ACHN (cell line): ENCODE results near the gene SSR1.

Source experiments
- DNase-seq: peaks from one replicate; pipeline ENCODE4 v3.0.0-alpha.2; 2015
- in situ Hi-C: cut with HindIII; loops from 2 replicates; pipeline ENCODE4 v1.10.0; 2017; ENCODE audit warnings: low sequenced_read_pairs, low pct_ligation_motif_present, low pct_unique_long_range_greater_than_20kb

The SSR1 gene

DNA sequence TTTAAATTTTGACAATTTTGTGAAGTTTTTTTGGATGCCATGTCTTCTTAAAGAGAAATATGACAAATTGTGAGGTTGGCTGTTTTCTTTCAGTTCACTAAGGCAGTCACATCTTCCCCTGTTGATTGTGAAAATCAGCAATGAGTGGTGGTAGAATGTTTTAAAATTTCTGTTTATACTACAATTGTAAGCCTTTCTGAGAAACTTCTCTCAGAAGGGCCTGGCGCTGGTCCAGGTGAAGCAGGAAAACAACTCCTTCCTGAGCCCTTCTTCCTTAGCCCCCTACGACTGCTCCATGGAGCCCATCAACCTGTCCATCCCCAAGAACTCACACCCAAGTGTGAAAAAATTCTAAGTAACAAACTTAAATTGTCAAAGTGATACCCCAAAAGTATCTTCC, 80.6 kb downstream of the SSR1 start:
- in situ Hi-C loops, result no loop called here

DNA sequence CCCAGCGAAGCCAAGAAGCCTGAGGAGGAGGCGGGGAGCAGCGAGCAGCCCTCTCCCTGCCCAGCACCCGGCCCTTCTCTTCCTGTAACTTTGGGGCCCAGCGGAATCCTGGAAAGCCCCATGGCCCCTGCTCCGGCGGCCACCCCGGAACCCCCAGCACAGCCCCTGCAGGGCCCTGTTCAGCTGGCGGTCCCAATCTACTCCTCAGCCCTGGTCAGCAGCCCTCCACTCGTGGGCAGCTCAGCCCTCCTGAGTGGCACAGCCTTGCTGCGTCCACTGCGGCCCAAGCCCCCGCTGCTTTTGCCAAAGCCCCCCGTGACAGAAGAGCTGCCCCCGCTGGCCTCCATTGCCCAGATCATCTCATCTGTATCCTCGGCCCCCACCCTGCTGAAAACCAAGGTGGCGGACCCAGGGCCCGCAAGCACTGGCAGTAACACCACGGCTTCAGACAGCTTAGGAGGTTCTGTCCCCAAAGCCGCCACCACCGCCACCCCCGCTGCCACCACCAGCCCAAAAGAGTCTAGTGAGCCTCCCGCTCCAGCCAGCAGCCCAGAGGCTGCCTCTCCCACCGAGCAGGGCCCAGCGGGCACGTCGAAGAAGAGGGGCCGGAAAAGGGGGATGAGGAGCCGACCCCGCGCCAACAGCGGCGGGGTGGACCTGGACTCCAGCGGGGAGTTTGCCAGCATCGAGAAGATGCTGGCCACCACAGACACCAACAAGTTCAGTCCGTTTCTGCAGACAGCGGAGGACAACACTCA, 81.9 kb downstream of the SSR1 start:
- no peak for DNase-seq
- in situ Hi-C loops, result no loop called here

More for the DNA sequence above, 80.6 kb downstream of the SSR1 start:
- DNase-seq, result no peak

DNA sequence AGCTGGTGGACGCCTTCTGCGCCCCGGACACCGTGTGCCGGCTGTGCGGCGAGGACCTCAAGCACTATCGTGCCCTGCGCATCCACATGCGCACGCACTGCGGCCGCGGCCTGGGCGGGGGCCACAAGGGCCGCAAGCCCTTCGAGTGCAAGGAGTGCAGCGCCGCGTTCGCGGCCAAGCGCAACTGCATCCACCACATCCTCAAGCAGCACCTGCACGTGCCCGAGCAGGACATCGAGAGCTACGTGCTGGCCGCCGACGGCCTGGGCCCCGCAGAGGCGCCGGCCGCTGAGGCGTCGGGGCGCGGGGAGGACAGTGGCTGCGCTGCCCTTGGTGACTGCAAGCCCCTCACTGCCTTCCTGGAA, 82.7 kb downstream of the SSR1 start:
- in situ Hi-C loops, result no loop called here
- DNase-seq, result no peak

DNA sequence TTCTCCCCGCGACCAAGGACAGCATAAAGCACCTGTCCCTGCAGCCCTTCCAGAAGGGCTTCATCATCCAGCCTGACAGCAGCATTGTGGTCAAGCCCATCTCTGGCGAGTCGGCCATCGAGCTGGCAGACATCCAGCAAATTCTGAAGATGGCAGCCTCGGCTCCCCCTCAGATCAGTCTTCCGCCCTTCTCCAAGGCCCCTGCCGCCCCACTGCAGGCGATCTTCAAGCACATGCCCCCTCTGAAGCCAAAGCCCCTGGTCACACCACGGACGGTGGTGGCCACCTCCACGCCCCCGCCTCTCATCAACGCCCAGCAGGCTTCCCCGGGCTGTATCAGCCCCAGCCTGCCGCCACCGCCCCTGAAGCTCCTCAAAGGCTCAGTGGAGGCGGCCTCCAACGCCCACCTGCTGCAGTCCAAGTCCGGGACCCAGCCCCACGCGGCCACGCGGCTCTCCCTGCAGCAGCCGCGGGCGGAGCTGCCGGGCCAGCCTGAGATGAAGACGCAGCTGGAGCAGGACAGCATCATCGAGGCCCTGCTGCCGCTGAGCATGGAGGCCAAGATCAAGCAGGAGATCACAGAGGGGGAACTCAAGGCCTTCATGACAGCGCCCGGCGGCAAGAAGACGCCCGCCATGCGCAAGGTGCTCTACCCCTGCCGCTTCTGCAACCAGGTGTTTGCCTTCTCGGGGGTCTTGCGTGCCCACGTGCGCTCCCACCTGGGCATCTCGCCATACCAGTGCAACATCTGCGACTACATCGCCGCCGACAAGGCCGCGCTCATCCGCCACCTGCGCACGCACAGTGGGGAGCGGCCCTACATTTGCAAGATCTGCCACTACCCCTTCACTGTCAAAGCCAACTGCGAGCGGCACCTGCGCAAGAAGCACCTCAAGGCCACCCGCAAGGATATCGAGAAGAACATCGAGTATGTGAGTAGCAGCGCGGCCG, 83.3 kb downstream of the SSR1 start:
- in situ Hi-C loops, result no loop called here
- DNase-seq, result no peak

DNA sequence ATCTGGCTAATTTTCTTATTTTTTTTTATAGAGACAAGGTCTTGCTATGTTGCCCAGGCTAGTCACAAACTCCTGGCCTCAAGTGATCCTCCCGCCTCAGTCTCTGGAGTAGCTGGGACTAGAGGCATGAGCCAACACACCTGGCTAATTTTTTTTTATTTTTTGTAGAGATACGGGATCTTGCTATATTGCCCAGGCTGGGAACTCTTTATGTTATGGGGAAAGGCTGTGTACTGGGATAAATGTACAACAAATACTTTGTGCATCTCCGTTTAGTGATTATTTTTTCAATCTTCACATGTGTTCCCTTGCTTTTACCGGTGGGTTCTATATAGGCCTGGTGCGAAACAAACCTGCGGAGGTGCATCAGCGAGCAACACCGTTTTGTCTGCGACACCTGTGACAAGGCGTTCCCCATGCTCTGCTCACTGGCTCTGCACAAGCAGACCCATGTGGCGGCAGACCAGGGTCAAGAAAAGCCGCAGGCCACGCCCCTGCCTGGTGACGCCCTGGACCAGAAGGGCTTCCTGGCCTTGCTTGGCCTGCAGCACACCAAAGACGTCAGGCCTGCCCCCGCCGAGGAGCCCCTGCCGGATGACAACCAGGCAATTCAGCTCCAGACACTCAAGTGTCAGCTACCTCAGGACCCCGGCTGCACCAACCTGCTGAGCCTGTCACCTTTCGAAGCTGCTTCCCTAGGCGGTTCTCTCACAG, 84.2 kb downstream of the SSR1 start:
- in situ Hi-C loops, result no loop called here

DNA sequence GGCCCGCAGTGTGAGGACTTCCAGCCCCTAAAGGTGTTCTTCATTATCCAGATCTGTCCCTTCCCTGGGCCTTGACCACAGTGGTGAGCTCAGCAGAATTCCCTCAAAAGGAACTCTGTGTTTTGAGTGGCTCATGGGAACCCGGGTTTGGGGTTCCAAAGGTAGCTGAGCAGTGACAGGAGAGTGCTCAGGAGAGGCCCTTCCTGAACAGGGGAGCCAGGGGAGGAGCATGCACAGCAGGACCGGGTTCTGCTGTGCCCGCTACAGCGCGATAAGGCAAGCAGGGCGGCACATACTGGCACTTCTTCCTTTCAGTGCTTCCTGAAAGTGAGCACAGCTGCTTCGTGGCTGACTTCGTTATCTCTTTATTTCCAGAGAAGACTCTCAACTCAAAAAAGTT, 88.3 kb downstream of the SSR1 start:
- in situ Hi-C loops, result no loop called here
- no peak for DNase-seq

More for the DNA sequence above, 84.2 kb downstream of the SSR1 start:
- DNase-seq, result no peak

DNA sequence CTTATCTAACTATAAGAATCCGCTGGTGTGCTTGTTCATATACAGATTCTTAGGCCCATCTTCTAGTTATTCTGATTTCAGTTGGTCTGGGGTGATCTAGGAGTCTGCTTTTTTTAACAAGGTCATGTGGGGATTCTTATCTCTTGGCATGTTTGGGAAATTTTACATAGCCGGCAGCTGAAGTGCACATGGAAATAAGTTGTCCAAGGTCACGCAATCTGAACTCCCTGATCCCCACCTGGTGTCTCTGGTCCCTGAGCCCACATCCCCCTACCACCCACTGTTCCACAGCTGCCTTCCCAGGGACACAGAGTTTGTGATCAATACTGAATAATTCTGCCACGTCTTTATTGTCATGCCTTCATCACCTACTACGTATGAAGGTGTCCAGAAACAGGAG, 90.8 kb downstream of the SSR1 start:
- in situ Hi-C loops, result no loop called here
- no peak for DNase-seq

DNA sequence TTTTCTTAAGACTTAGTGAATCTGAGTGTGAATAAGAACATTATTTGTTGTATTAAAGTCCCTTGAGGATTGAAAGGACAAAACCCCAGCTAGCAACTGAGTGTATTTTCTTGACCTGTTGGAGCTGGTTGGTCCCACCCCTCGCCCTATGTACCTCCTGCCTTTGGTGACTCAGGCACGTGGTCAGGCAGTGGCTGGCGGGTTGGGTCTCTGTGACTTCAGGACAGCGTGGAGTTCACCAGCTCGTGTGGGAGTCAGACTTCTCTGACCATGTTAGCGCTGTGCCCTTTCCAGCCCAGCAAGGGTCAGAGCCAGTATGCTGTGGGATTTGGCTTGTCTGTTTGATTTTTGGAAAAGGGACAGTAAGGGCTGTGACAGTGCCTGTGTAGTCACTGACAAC, 93.7 kb downstream of the SSR1 start:
- in situ Hi-C loops, result no loop called here

DNA sequence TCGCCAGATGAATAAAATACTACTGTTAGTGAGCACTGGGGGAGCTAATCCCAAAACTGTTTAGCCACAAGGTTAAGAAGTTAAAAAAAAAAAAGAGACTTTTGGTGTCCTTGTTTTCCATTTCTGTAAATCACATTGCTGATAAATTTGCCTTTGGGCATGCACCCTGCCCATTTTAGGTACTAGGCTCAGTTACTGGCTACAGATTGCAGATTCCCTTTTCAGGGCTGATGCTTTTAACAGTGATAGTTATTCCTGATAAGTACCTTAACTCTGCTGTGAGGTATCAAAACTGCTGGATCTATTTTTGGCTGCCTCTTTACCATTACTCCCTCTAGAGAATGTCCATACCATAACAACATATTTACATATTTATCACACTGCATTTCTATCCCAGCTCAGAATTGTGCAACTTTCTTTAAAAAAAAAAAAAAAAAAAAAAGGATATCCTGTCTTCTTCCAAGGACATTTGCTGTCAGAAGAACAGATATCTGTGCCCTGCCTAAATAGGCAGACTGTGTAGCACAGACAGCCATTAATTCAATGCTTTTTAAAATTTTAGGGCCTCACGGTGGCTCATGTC, 94.5 kb downstream of the SSR1 start:
- in situ Hi-C loops, result no loop called here
- DNase-seq, result no peak

More for the DNA sequence above, 93.7 kb downstream of the SSR1 start:
- DNase-seq, result peak; percentile 49
